Mucosa of descending colon (tissue), 3 donors: ENCODE data around the gene SSR3. TPM values are rescaled to one million over a fixed set of nuclear protein-coding genes. Genes with fewer than 3 reads are reported as not detected.

Experiments used
- ATAC-seq: fragments of 200-7000 bp; cut with Tn5 transposase; one replicate; pipeline ENCODE4 v1.9.1; 2020; ENCODE audit warnings: mild to moderate bottlenecking, moderate library complexity
- DNase-seq, 3 donors: peaks; one replicate each; pipeline ENCODE4 v3.0.0-alpha.2; 2020
- H3K36me3 ChIP-seq: fragments of 200-600 bp; one replicate; pipeline ENCODE4 v1.8.0; 2021; ENCODE audit warnings: low read depth, mild to moderate bottlenecking
- H3K4me1 ChIP-seq: fragments of 200-600 bp; one replicate; pipeline ENCODE4 v1.8.0; 2021; ENCODE audit warnings: low read depth, mild to moderate bottlenecking
- H3K4me3 ChIP-seq: fragments of 200-600 bp; one replicate; pipeline ENCODE4 v1.8.0; 2021; ENCODE audit warnings: mild to moderate bottlenecking
- H3K9me3 ChIP-seq: fragments of 200-600 bp; one replicate; pipeline ENCODE4 v1.8.0; 2021; ENCODE audit warnings: mild to moderate bottlenecking
- CTCF ChIP-seq: fragments of 200-600 bp; IDR thresholded peaks from one replicate; pipeline ENCODE4 v1.8.0; 2022; ENCODE audit warnings: antibody characterized with exemption, mild to moderate bottlenecking
- intact Hi-C, 2 donors: fragments of 100-400 bp; cut with DNase I in 1 of 2; cut with micrococcal nuclease in 1 of 2; formaldehyde crosslinking; loops; one replicate each; pipeline versions ENCODE4 v1.11.0 to v1.11.1; 2022; cut with DNase I, micrococcal nuclease
- total RNA-seq, 3 donors: library from RNA; stranded (reverse); fragmentation: NEBNext Ultra II Directional in 2 of 3; extraction: Animal tissue kit (Norgen Biotek cat#: 25700) in 2 of 3; gene quantifications; one replicate each; pipeline versions ENCODE4 v1.2.1 to v1.2.4, GENCODE V29; 2021 to 2023
- donor health status: DM: no; HTN: no; CAD: no; lungs with moderate emphysema.
- donor health status: DM: no; HTN: no; CAD: no.
- donor health status: DM: no; HTN: yes; CAD: no.

The SSR3 gene
- total RNA-seq, 3 donors from 2014 or later: 97.9 to 125 (median 123) TPM

DNA sequence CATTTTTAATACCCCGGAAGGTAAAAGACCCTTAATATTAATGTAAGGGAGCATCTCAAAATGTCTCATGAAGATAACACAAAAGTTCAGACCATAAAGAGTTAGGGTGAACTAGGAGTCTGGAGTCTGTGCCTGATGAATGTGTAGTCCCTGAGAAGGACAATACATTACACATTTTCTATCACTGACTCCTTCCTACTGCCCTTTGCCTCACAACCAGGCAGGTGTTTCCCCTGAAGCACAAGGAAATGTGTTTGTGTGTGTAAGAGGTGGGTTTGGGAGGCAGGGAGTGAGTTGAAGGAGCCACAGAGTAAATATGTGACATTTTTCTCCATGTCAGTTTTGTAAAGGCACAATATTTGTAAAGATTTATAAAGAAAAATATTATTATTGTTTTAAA, 59.1 kb downstream of the SSR3 start:
- ATAC-seq (no peak), DNase-seq (no peak)
- no peak for TF ChIP-seq CTCF
- H3K4me1 ChIP-seq: no peaks in the 10 kb centered on the region
- no peak overlapping the region for H3K4me3 ChIP-seq
- no peaks in the 10 kb centered on the region for H3K36me3 ChIP-seq
- intact Hi-C loops: no loop called here
- H3K9me3 ChIP-seq: no peaks in the 10 kb centered on the region

DNA sequence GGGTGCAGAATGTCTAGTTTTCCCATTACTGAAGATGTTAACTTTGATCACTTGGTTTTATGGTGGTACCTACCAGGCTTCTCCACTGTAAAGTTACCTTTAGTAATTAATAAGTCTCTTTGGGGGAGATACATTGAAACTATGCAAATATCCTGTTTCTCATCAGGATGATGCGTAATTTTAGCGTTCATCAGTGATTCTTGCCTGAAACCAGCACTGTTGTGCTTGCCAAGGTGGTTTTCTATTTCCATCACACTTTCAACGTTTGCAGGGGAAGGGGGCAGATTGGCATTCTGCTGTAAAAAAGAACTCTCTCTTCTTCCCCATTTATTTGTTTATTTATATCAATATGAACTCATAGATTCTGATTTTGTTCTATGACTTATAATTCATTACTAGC, 61.0 kb downstream of the SSR3 start:
- DNase-seq: no peak
- no peaks in the 10 kb centered on the region for H3K4me1 ChIP-seq
- no peak for ATAC-seq
- H3K36me3 ChIP-seq: no peaks in the 10 kb centered on the region
- no peaks in the 10 kb centered on the region for H3K9me3 ChIP-seq
- H3K4me3 ChIP-seq: no peak overlapping the region
- intact Hi-C loops: no loop called here
- no peak for TF ChIP-seq CTCF

DNA sequence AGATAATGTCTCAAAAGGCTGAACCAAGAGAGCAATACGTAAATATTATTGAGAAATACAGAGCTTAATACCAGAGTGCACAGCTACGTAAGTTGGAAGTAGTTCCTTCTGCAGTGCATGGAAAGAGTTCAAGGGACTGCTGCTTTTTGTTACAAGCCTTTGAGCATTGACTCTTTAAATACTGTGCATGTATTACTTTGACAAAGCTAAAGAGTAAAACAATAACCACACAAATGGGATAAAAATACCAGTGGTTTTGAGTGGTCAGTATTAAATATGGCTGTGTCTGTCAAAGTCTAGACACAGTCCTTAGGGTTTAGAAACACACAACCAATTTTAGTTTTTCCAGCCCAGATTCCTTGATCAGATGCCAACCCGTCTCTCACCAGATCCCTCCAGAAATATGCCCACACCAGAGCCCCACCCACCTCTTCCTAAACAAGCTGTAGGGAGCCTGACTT, 62.1 kb downstream of the SSR3 start:
- Histone ChIP-seq H3K4me1 (no peaks in the 10 kb centered on the region), H3K9me3 (no peaks in the 10 kb centered on the region), H3K36me3 (no peaks in the 10 kb centered on the region), H3K4me3 (no peak overlapping the region)
- no peak for TF ChIP-seq CTCF
- no peak for ATAC-seq
- no peak for DNase-seq
- intact Hi-C loops: no loop called here

DNA sequence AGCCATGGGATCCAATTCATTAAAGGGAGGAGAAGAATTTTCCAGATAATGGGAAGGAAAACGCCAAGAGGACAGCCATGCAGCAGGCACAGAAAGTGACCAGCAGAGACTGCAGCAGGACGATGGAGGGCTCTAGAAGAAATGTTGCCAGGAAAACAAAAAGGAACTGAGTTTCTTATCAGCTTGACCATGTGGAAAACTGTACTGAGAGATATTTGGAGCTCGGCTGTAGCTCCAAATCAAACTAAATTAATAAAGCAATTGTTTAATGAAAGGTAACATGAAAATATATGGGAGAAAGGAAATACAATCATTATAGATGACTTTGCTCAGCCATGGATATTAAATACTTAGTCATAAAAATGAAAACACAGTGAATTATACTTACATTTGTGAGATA, 63.7 kb downstream of the SSR3 start:
- no peak overlapping the region for H3K4me3 ChIP-seq
- intact Hi-C loops: no loop called here
- ATAC-seq (no peak), DNase-seq (no peak)
- TF ChIP-seq CTCF: no peak
- no peaks in the 10 kb centered on the region for H3K36me3 ChIP-seq
- H3K4me1 ChIP-seq: no peaks in the 10 kb centered on the region
- H3K9me3 ChIP-seq: no peaks in the 10 kb centered on the region

Other genes with a start within 250 kb of the SSR3 start
- gene TIPARP, start 119.5 kb upstream of the SSR3 start, total RNA-seq: 10 to 100 TPM; 26.4 to 28.6 (median 26.7) TPM